K562 (cell line): ENCODE data around the gene PURA. TPM values are rescaled to one million over a fixed set of nuclear protein-coding genes. Genes with fewer than 3 reads are reported as not detected.

Source experiments
- CEBPG ChIP-seq, 3 experiments: fragments of 200-800 bp in 1 of 3; sonication (Bioruptor generic) in 1 of 3; sonication (generic) in 1 of 3; formaldehyde crosslinking in 1 of 3; IDR thresholded peaks in 2 of 3; conservative IDR thresholded peaks in 1 of 3; 2 replicates each; pipeline versions ENCODE4 v1.6.1 to v1.8.0; 2016 to 2022; ENCODE audit warnings: missing compliant biosample characterization in 2 of 3, missing genetic modification characterization in 2 of 3, mild to moderate bottlenecking in 1 of 3, missing genetic modification reagents in 1 of 3
- GATAD2A ChIP-seq: fragments of 450-650 bp; IDR thresholded peaks from 2 replicates; pipeline ENCODE4 v1.6.1; 2017
- IRF2 ChIP-seq: sonication (generic); formaldehyde crosslinking; IDR thresholded peaks from 2 replicates; pipeline ENCODE4 v1.8.1; 2022; ENCODE audit warnings: mild to moderate bottlenecking, missing genetic modification reagents
- PCBP2 ChIP-seq: fragments of 200-400 bp; formaldehyde crosslinking; IDR thresholded peaks from 2 replicates; pipeline ENCODE4 v1.6.1; 2018; ENCODE audit warnings: low read length, low read depth, mild to moderate bottlenecking, moderate library complexity; ENCODE audit not compliant: poor library complexity, severe bottlenecking
- PRPF4 ChIP-seq: fragments of 200-400 bp; formaldehyde crosslinking; IDR thresholded peaks from one replicate; pipeline ENCODE4 v1.6.1; 2017; ENCODE audit warnings: low read length, low read depth, mild to moderate bottlenecking; ENCODE audit not compliant: insufficient read depth, poor library complexity, severe bottlenecking
- SMARCC2 ChIP-seq: fragments of 450-650 bp; IDR thresholded peaks from 2 replicates; pipeline ENCODE4 v1.6.1; 2017; ENCODE audit warnings: antibody characterized with exemption, moderate library complexity, mild to moderate bottlenecking, low read depth
- TAF7 ChIP-seq: fragments of 450-650 bp; IDR thresholded peaks from 2 replicates; pipeline ENCODE4 v1.6.1; 2016; ENCODE audit warnings: missing genetic modification characterization, missing compliant biosample characterization
- TBP ChIP-seq: optimal IDR thresholded peaks from 2 replicates; pipeline ENCODE3; 2011; ENCODE audit warnings: low read depth, low read length, improper control_type of control experiment
- ZBTB12 ChIP-seq: fragments of 250-450 bp; sonication (Bioruptor Pico); IDR thresholded peaks from 2 replicates; pipeline ENCODE4 v1.4.0; 2020
- ZBTB5 ChIP-seq: fragments of 450-650 bp; IDR thresholded peaks from 2 replicates; pipeline ENCODE4 v1.6.1; 2017; ENCODE audit warnings: antibody characterized with exemption
- ZNF347 ChIP-seq: fragments of 450-650 bp; formaldehyde crosslinking; IDR thresholded peaks from 2 replicates; pipeline ENCODE4 v1.4.0; 2020; ENCODE audit warnings: low read depth, mild to moderate bottlenecking, moderate library complexity
- ZNF445 ChIP-seq: fragments of 250-450 bp; sonication (Bioruptor Pico); IDR thresholded peaks from 2 replicates; pipeline ENCODE4 v1.4.0; 2020; ENCODE audit warnings: low read depth, mild to moderate bottlenecking, moderate library complexity
- ZNF609 ChIP-seq: sonication (generic); formaldehyde crosslinking; IDR thresholded peaks from 2 replicates; pipeline ENCODE4 v1.8.1; 2023; ENCODE audit warnings: missing genetic modification reagents, mild to moderate bottlenecking, borderline replicate concordance
- ZNF668 ChIP-seq: fragments of 250-450 bp; sonication (Bioruptor Pico); IDR thresholded peaks from 2 replicates; pipeline ENCODE4 v1.8.0; 2022; ENCODE audit warnings: mild to moderate bottlenecking, inconsistent platforms
- polyA plus RNA-seq, 8 experiments: library from polyadenylated mRNA; depleted of rRNA in 4 of 8; stranded (reverse) in 5 of 8; unstranded in 3 of 8; fragments of >200 nt; fragmentation: Nextera tagmentation in 2 of 8; fragmentation: Illumina TruSeq in 1 of 8; extraction: Ambion mirVana in 2 of 8; extraction: Trizol in 1 of 8; gene quantifications; 2 replicates each; pipeline versions ENCODE4 v1.2.1 to v1.2.3, GENCODE V29; 2011 to 2014; ENCODE audit warnings: inconsistent platforms in 1 of 8, missing spikeins in 1 of 8
- total RNA-seq, 7 experiments: library from RNA; depleted of rRNA in 6 of 7; stranded (reverse); fragments of >200 nt in 6 of 7; fragmentation: Illumina TruSeq in 2 of 7; extraction: Trizol in 2 of 7; gene quantifications; 2 replicates each; pipeline versions ENCODE4 v1.2.1 to v1.2.3, GENCODE V29; 2011 to 2021; ENCODE audit warnings: low replicate concordance in 1 of 7
- TF ChIP-seq, protein P1 (sequence below): sonication (generic); formaldehyde crosslinking; IDR thresholded peaks from 2 replicates; pipeline ENCODE4 v1.9.0; 2022; ENCODE audit warnings: mild to moderate bottlenecking, missing genetic modification reagents
- TF ChIP-seq, protein P2 (sequence below): fragments of 450-650 bp; formaldehyde crosslinking; IDR thresholded peaks from 2 replicates; pipeline ENCODE4 v1.4.0; 2020; ENCODE audit warnings: mild to moderate bottlenecking, moderate library complexity

The PURA gene
- total and polyA plus RNA-seq, 9 of the 15 experiments (the other 6 are each of a cell fraction or from before 2014, with no cell fraction given), result 3.2 to 11.1 (median 5.4) TPM

- TF ChIP-seq ZNF609 (peak; percentile 77; the same call in 1 of the 2 replicates), ZNF668 (CRISPR knock-in tag) (no peak), IRF2 (CRISPR knock-in tag) (no peak), PRPF4 (no peak), PCBP2 (peak; percentile 25), TAF7 (peak; percentile 27; the same call in 1 of the 2 replicates), GATAD2A (0 out of 2 replicates have a peak, but pooled peaks have one; percentile 18), ZBTB12 (CRISPR knock-in tag) (peak; percentile 62; the same call in 1 of the 2 replicates), ZNF347 (CRISPR knock-in tag) (peak; percentile 54; the same call in 1 of the 2 replicates), ZNF445 (CRISPR knock-in tag) (no peak; the same call in 1 of the 2 replicates), SMARCC2 (no peak; the same call in none of the 2 replicates), ZBTB5 (no peak), CEBPG (CRISPR knock-in tag; IDR thresholded peaks at IDR 0.05) (no peak), CEBPG (tag; conservative IDR thresholded peaks at IDR 0.05 in 1 of 2, IDR thresholded peaks at IDR 0.05 in 1 of 2) (no peak), TBP (peak; percentile 60)
- TF ChIP-seq, protein P1, sequence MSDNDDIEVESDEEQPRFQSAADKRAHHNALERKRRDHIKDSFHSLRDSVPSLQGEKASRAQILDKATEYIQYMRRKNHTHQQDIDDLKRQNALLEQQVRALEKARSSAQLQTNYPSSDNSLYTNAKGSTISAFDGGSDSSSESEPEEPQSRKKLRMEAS (CRISPR knock-in tag), result peak; percentile 86
- TF ChIP-seq, protein P2, sequence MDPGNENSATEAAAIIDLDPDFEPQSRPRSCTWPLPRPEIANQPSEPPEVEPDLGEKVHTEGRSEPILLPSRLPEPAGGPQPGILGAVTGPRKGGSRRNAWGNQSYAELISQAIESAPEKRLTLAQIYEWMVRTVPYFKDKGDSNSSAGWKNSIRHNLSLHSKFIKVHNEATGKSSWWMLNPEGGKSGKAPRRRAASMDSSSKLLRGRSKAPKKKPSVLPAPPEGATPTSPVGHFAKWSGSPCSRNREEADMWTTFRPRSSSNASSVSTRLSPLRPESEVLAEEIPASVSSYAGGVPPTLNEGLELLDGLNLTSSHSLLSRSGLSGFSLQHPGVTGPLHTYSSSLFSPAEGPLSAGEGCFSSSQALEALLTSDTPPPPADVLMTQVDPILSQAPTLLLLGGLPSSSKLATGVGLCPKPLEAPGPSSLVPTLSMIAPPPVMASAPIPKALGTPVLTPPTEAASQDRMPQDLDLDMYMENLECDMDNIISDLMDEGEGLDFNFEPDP (CRISPR knock-in tag), result no peak
These were observed 6.4 kb upstream of the PURA start (continued) for GRCh38 chr5:140107312-140108092.
